Endothelial cell of umbilical vein (primary cell): Measurements from ENCODE around the gene UNC5A. TPM values are rescaled to one million over a fixed set of nuclear protein-coding genes. Genes with fewer than 3 reads are reported as not detected.

Experiments used
- BruUV-seq: library from RNA; stranded (reverse); fragments of 400-500 nt; replicated peaks from 2 replicates; lab custom pipeline; 2021; lab: Mats Ljungman, UMichigan
- CTCF ChIA-PET: fragments of 300-600, 350-600 bp; sonication (Branson Sonifier 250); formaldehyde crosslinking; loops from one replicate; lab custom pipeline; 2021; ENCODE audit warnings: antibody characterized with exemption, inconsistent platforms; lab: Charles Lee
- POLR2A ChIA-PET: fragments of 300-600, 350-600 bp; sonication (Branson Sonifier 250); formaldehyde crosslinking; loops from one replicate; lab custom pipeline; 2021; ENCODE audit warnings: antibody characterized with exemption, inconsistent platforms; lab: Charles Lee
- DNase-seq: peaks from one replicate; pipeline ENCODE4 v3.0.0-alpha.2; 2011; ENCODE audit warnings: low read depth, low spot score
- FAIRE-seq: peaks from 2 replicates; lab custom pipeline; 2011; peaks lifted over from hg19 to GRCh38; lab: Jason Lieb, UNC
- H2AFZ ChIP-seq: 2 replicates; pipeline ENCODE4 v1.6.0; 2012; ENCODE audit warnings: low read depth, low read length, control low read depth, inconsistent platforms
- H3K27ac ChIP-seq: 2 replicates; pipeline ENCODE4 v1.5.1; 2011; ENCODE audit warnings: low read depth, mild to moderate bottlenecking, control low read depth, low read length, moderate library complexity; ENCODE audit not compliant: insufficient read depth
- H3K27me3 ChIP-seq, 2 experiments: 2 replicates each; pipeline versions ENCODE4 v1.6.0 to v1.6.1; 2011; ENCODE audit warnings: low read length in 2 of 2, mixed read lengths in 1 of 2; ENCODE audit not compliant: control insufficient read depth in 2 of 2, insufficient read depth in 2 of 2
- H3K36me3 ChIP-seq, 2 experiments: 2 replicates in 1 of 2; 3 replicates in 1 of 2; pipeline ENCODE4 v1.5.1; 2011; ENCODE audit warnings: low read length in 2 of 2, mild to moderate bottlenecking in 1 of 2, moderate library complexity in 1 of 2; ENCODE audit not compliant: control insufficient read depth in 2 of 2, insufficient read depth in 2 of 2; ENCODE audit errors: extremely low read depth in 1 of 2
- H3K4me1 ChIP-seq: 3 replicates; pipeline ENCODE4 v1.5.1; 2011; ENCODE audit warnings: mild to moderate bottlenecking, low read length; ENCODE audit not compliant: control insufficient read depth, insufficient read depth; ENCODE audit errors: extremely low read depth
- H3K4me2 ChIP-seq: 2 replicates; pipeline ENCODE4 v1.6.1; 2011; ENCODE audit warnings: low read length, control low read depth, mixed read lengths; ENCODE audit not compliant: insufficient read depth
- H3K4me3 ChIP-seq, 3 experiments: fragments of 200-600 bp in 1 of 3; sonication (generic), shearing (Covaris generic) in 1 of 3; replicated peaks in 1 of 3; 2 replicates each; pipeline ENCODE4 v1.5.1; 2011 to 2016; ENCODE audit warnings: control low read depth in 3 of 3, low read length in 3 of 3, mild to moderate bottlenecking in 2 of 3, inconsistent platforms in 1 of 3, low read depth in 1 of 3, moderate library complexity in 1 of 3; ENCODE audit not compliant: insufficient read depth in 1 of 3
- H3K79me2 ChIP-seq: 2 replicates; pipeline ENCODE4 v1.6.0; 2012; ENCODE audit warnings: low read length, inconsistent platforms; ENCODE audit not compliant: control insufficient read depth, insufficient read depth
- H3K9ac ChIP-seq: replicated peaks from 2 replicates; pipeline ENCODE3; 2011; ENCODE audit warnings: low read length, control low read depth; ENCODE audit not compliant: insufficient read depth; ENCODE audit errors: extremely low read depth
- H3K9me1 ChIP-seq: replicated peaks from 3 replicates; pipeline ENCODE4 v1.6.0; 2011; ENCODE audit warnings: mild to moderate bottlenecking, low read length; ENCODE audit not compliant: control insufficient read depth, insufficient read depth; ENCODE audit errors: extremely low read depth
- H3K9me3 ChIP-seq: replicated peaks from 2 replicates; pipeline ENCODE4 v1.5.1; 2012; ENCODE audit warnings: low read length, inconsistent platforms; ENCODE audit not compliant: control insufficient read depth, insufficient read depth
- H4K20me1 ChIP-seq: replicated peaks from 2 replicates; pipeline ENCODE3; 2011; ENCODE audit warnings: mild to moderate bottlenecking, low read length; ENCODE audit not compliant: control insufficient read depth, insufficient read depth; ENCODE audit errors: extremely low read depth
- EZH2 ChIP-seq: IDR thresholded peaks from 2 replicates; pipeline ENCODE4 v1.6.1; 2012; ENCODE audit warnings: borderline replicate concordance, low read depth, mild to moderate bottlenecking, moderate library complexity, low read length, inconsistent platforms; ENCODE audit not compliant: severe bottlenecking
- FOS ChIP-seq: IDR thresholded peaks from 2 replicates; pipeline ENCODE4 v1.6.1; 2011; ENCODE audit warnings: mild to moderate bottlenecking, low read length, moderate library complexity, borderline replicate concordance; ENCODE audit not compliant: insufficient read depth
- GATA2 ChIP-seq: IDR thresholded peaks from 2 replicates; pipeline ENCODE4 v1.7.0; 2011; ENCODE audit warnings: low read depth, mild to moderate bottlenecking, moderate library complexity, mixed read lengths, low read length; ENCODE audit not compliant: insufficient read length, insufficient read depth
- JUN ChIP-seq: IDR thresholded peaks from 2 replicates; pipeline ENCODE4 v1.6.1; 2011; ENCODE audit warnings: borderline replicate concordance, low read depth; ENCODE audit not compliant: insufficient read length, insufficient read depth
- MYC ChIP-seq: IDR thresholded peaks from one replicate; pipeline ENCODE4 v1.6.1; 2011; ENCODE audit warnings: mild to moderate bottlenecking, low read depth, low read length
- POLR2A ChIP-seq: IDR thresholded peaks from 2 replicates; pipeline ENCODE4 v1.6.1; 2012; ENCODE audit warnings: low read depth, mild to moderate bottlenecking, control low read depth, low read length
- POLR2AphosphoS5 ChIP-seq: IDR thresholded peaks from 2 replicates; pipeline ENCODE4 v1.6.1; 2012; ENCODE audit warnings: low read depth, mild to moderate bottlenecking, control low read depth, low read length, moderate library complexity; ENCODE audit not compliant: insufficient read depth
- dilution Hi-C: fragments of 300-500 bp; cut with MboI; formaldehyde crosslinking; loops from one replicate; pipeline ENCODE4 v1.15.0; 2019; ENCODE audit warnings: low sequenced_read_pairs; ENCODE audit not compliant: extremely low pct_ligation_motif_present
- intact Hi-C: fragments of 100-400 bp; cut with micrococcal nuclease; formaldehyde crosslinking; loops from one replicate; pipeline ENCODE4 v1.10.0; 2022
- polyA plus RNA-seq, 4 experiments: library from polyadenylated mRNA; depleted of rRNA in 3 of 4; stranded (reverse) in 3 of 4; unstranded in 1 of 4; fragments of >200 nt; gene quantifications; 2 replicates each; pipeline versions ENCODE4 v1.2.1 to v1.2.3, GENCODE V29; 2011 to 2012; ENCODE audit warnings: missing spikeins in 1 of 4
- total RNA-seq: library from RNA; stranded (reverse); gene quantifications from 2 replicates; pipeline ENCODE4 v1.2.3, GENCODE V29; 2021
- TF ChIP-seq, protein P1 (sequence below), 2 donors: IDR thresholded peaks; 1 replicate in 1 of 2; 2 replicates in 1 of 2; pipeline ENCODE4 v1.5.1; 2011; ENCODE audit warnings: low read length in 2 of 2, mild to moderate bottlenecking in 2 of 2, moderate library complexity in 2 of 2, control low read depth in 1 of 2, inconsistent platforms in 1 of 2, low read depth in 1 of 2; ENCODE audit not compliant: insufficient read depth in 1 of 2; ENCODE audit errors: extremely low read depth in 1 of 2
- TF ChIP-seq, protein P2 (sequence below): IDR thresholded peaks from 2 replicates; pipeline ENCODE4 v1.6.1; 2011; ENCODE audit not compliant: insufficient read depth, insufficient read length

UNC5A gene
- total and polyA plus RNA-seq, 2 donors (not counting 3 experiments of a cell fraction or from before 2014, with no cell fraction given), result 0.08 to 0.22 TPM

DNA sequence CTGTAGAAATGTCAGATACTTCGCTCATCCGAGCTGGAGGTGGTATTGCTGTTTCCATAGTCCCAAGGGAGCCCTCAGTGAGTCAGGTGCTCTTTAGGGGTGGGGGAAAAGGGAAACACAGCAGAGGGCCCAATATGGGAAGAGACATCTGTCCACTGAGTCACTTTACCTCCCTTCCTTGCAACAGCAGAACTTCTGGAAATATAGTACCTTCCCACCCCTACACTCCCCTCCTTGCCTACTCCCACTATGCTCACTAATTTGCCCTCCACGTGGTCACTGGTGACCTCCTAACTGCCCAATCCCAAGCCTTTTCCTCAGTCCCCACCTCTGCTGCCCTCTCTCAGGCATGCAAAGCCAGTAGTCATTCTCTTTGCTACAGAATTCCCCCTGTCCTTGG, 86.9 kb downstream of the UNC5A start:
- intact Hi-C loops, result no loop called here
- TF ChIP-seq EZH2, result no peak
- no peak for TF ChIP-seq GATA2
- TF ChIP-seq, protein P1, sequence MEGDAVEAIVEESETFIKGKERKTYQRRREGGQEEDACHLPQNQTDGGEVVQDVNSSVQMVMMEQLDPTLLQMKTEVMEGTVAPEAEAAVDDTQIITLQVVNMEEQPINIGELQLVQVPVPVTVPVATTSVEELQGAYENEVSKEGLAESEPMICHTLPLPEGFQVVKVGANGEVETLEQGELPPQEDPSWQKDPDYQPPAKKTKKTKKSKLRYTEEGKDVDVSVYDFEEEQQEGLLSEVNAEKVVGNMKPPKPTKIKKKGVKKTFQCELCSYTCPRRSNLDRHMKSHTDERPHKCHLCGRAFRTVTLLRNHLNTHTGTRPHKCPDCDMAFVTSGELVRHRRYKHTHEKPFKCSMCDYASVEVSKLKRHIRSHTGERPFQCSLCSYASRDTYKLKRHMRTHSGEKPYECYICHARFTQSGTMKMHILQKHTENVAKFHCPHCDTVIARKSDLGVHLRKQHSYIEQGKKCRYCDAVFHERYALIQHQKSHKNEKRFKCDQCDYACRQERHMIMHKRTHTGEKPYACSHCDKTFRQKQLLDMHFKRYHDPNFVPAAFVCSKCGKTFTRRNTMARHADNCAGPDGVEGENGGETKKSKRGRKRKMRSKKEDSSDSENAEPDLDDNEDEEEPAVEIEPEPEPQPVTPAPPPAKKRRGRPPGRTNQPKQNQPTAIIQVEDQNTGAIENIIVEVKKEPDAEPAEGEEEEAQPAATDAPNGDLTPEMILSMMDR (IDR thresholded peaks at IDR 0.05; ENCODE audit: extremely low read depth in 1 of 2, insufficient read depth in 1 of 2, low read depth in 1 of 2, low read length in 2 of 2), result no peak
- no peak for TF ChIP-seq MYC
- H3K27me3 ChIP-seq, result peaks cover 2% of the 10 kb centered on the region in 2 experiments
- H3K36me3 ChIP-seq, result peaks cover 0 to 5% of the 10 kb centered on the region in 2 experiments
- BruUV-seq, result no TSS peak
- ChIA-PET POLR2A (no interaction called here), CTCF (interaction anchor here (1.5 to 7.3 kb wide), 3 partner anchors 12 to 237 kb away, joined by 4 to 42 read pairs (median 4); no protein-coding TSS in a partner anchor)
- FAIRE-seq, result no peak
- no peaks in the 10 kb centered on the region for H3K9me3 ChIP-seq
- H3K79me2 ChIP-seq, result no peaks in the 10 kb centered on the region
- H3K9ac ChIP-seq, result no peak overlapping the region
- H4K20me1 ChIP-seq, result no peaks in the 10 kb centered on the region
- peaks cover 11% of the 10 kb centered on the region for H3K4me1 ChIP-seq
- H3K9me1 ChIP-seq, result no peaks in the 10 kb centered on the region
- H3K27ac ChIP-seq, result no peak overlapping the region
- no peak for DNase-seq
- no peak overlapping the region for H3K4me2 ChIP-seq
- no peak overlapping the region for H3K4me3 ChIP-seq
- dilution Hi-C loops, result no loop called here
- no peak overlapping the region for H2AFZ ChIP-seq

DNA sequence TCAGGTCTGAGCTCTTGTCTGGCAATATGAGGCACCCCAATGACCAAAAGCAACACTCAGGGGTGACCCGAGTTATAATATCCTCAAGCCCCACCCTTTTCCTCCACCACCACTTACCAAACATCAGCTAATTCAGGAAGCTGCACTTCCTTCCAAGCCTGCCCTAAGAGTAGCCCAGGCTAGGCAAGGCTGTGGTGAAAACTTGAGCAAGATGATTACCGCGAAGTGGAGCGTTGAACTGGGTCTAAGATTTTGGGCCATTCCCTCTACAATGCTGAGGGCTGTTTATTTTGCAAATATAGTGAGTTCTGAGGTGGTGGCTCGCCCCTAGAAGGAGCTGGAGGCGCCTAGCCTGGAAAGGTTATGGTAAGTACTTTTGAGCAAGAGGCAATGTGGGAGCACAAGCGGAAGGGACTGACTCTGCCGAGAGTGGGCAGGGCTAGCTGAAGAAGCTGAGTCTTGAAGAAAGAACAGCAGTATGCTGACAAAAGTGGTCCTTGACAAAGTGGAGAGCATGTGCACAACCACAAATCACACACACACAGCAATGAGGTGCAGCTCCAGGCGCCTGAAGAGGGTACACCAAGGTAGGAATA, 89.0 kb downstream of the UNC5A start, which contains the start of gene HK3:
Gene HK3 (minus strand): TSS at position 51 of the 596 bp plus-strand sequence. CDS start 3,187 bp downstream, outside the sequence.
- Histone ChIP-seq H3K36me3 (peaks cover 7 to 21% of the 10 kb centered on the region in 2 experiments), H3K4me2 (peak within 1 kb of the TSS; percentile 5), H3K9me3 (no peaks in the 10 kb centered on the region), H4K20me1 (no peaks in the 10 kb centered on the region), H3K9me1 (no peaks in the 10 kb centered on the region), H3K27ac (no peak within 1 kb of the TSS), H2AFZ (no peak within 1 kb of the TSS), H3K27me3 (no peaks in the 10 kb centered on the region), H3K4me1 (peaks cover 11% of the 10 kb centered on the region), H3K9ac (no peak within 1 kb of the TSS), H3K4me3 (no peak within 1 kb of the TSS), H3K79me2 (no peaks in the 10 kb centered on the region)
- ChIA-PET CTCF (interaction anchor here (1.0 to 7.3 kb wide), 2 partner anchors 12 to 239 kb away, joined by 3 to 42 read pairs; no protein-coding TSS in a partner anchor), POLR2A (interaction anchor here (0.5 kb wide), 1 partner anchor 120 kb away, joined by 4 read pairs; no protein-coding TSS in a partner anchor)
- peak; percentile 22 for DNase-seq
- BruUV-seq, result TSS peak; percentile 13
- TF ChIP-seq POLR2A, result no peak
- no peak for TF ChIP-seq FOS
- TF ChIP-seq JUN, result no peak
- TF ChIP-seq, protein P2, sequence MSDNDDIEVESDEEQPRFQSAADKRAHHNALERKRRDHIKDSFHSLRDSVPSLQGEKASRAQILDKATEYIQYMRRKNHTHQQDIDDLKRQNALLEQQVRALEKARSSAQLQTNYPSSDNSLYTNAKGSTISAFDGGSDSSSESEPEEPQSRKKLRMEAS, result no peak
- no peak for TF ChIP-seq GATA2
- TF ChIP-seq EZH2, result no peak
- no peak for TF ChIP-seq MYC
- TF ChIP-seq, protein P1 (IDR thresholded peaks at IDR 0.05; ENCODE audit: extremely low read depth in 1 of 2, insufficient read depth in 1 of 2, low read depth in 1 of 2, low read length in 2 of 2), result no peak
- no peak for TF ChIP-seq POLR2AphosphoS5
- intact Hi-C loops (no loop called here), dilution Hi-C loops (no loop called here)
- peak; percentile 75 for FAIRE-seq
